Esophagus squamous epithelium (tissue), 4 donors: Measurements from ENCODE around the gene MKS1.

Source experiments
- POLR2A ChIP-seq, 4 donors: fragments of 450-650 bp; IDR thresholded peaks; one replicate each; pipeline ENCODE4 v1.6.1; 2017; ENCODE audit warnings: antibody characterized with exemption in 4 of 4, mild to moderate bottlenecking in 4 of 4, moderate library complexity in 3 of 4
- TF ChIP-seq, protein P1 (sequence below), 6 experiments: fragments of 450-650 bp in 4 of 6; fragments of 200-600 bp in 2 of 6; sonication (generic) in 2 of 6; IDR thresholded peaks; one replicate each; pipeline ENCODE4 v1.5.1; 2016 to 2019; ENCODE audit warnings: antibody characterized with exemption in 6 of 6, mild to moderate bottlenecking in 4 of 6, moderate library complexity in 4 of 6

DNA sequence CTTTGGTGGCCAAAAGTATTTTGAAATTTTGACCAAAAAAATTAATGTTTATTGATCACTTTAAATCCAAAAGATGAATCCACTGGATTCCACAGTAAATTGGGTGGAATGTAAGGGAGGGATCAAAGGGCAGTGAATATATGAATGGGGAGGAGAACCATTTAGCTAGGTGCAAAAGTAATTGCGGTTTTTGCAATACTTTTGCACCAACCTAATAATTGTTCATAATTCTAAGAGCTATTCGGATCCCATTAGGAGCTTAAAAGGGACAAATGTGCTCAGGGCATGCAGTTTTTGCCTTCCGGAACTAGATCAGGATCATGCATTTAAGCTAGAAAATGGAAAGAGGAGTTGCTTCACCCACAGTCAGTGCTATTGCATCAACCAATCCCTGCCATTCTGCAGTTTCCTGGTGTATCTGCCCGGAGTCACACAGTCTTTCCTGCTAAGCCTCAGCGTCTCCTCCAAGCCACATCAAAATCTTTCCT lies 19.1 kb upstream of the MKS1 start, which contains the start of gene LPO:
- TF ChIP-seq, protein P1, sequence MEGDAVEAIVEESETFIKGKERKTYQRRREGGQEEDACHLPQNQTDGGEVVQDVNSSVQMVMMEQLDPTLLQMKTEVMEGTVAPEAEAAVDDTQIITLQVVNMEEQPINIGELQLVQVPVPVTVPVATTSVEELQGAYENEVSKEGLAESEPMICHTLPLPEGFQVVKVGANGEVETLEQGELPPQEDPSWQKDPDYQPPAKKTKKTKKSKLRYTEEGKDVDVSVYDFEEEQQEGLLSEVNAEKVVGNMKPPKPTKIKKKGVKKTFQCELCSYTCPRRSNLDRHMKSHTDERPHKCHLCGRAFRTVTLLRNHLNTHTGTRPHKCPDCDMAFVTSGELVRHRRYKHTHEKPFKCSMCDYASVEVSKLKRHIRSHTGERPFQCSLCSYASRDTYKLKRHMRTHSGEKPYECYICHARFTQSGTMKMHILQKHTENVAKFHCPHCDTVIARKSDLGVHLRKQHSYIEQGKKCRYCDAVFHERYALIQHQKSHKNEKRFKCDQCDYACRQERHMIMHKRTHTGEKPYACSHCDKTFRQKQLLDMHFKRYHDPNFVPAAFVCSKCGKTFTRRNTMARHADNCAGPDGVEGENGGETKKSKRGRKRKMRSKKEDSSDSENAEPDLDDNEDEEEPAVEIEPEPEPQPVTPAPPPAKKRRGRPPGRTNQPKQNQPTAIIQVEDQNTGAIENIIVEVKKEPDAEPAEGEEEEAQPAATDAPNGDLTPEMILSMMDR (IDR thresholded peaks at IDR 0.05) = no peak
- TF ChIP-seq POLR2A (IDR thresholded peaks at IDR 0.05) = no peak
